LNCAP (cell line): Measurements from ENCODE around the gene SYNE1.

ENCODE experiments used
- CTCF ChIP-seq: fragments of 450-650 bp; IDR thresholded peaks from 2 replicates; pipeline ENCODE4 v1.5.1; 2017; ENCODE audit warnings: mild to moderate bottlenecking

Gene SYNE1

GRCh38 chr6:152435816-152436215 is 201.3 kb downstream of the SYNE1 start:
- no peak for TF ChIP-seq CTCF

- TF ChIP-seq CTCF: no peak
These were observed 204.4 kb downstream of the SYNE1 start for GRCh38 chr6:152432758-152433157.

- TF ChIP-seq CTCF: no peak
These were observed 209.0 kb downstream of the SYNE1 start for GRCh38 chr6:152428126-152428525.

GRCh38 chr6:152426276-152426675 is 210.9 kb downstream of the SYNE1 start:
- no peak for TF ChIP-seq CTCF

- TF ChIP-seq CTCF: no peak
These were observed 213.7 kb downstream of the SYNE1 start for GRCh38 chr6:152423216-152424103.

- no peak for TF ChIP-seq CTCF
These were observed 216.5 kb downstream of the SYNE1 start for GRCh38 chr6:152420696-152421095.

GRCh38 chr6:152418551-152418950 is 218.6 kb downstream of the SYNE1 start:
- TF ChIP-seq CTCF: no peak
